Measurements from ENCODE around the gene SMIM15.

SMIM15 gene

GRCh38 chr5:61137835-61138234 lies 24.4 kb downstream of the SMIM15 start:
- no peak for TF ChIP-seq REST (IDR thresholded peaks at IDR 0.05; ENCODE audit: insufficient read depth in 1 of 2, low read depth in 2 of 2, low read length in 2 of 2)
- no peak for TF ChIP-seq TAF1 (IDR thresholded peaks at IDR 0.05; ENCODE audit: borderline replicate concordance, insufficient read depth, low read length)
- no peak for TF ChIP-seq POLR2AphosphoS5 (IDR thresholded peaks at IDR 0.05; ENCODE audit: low read depth, low read length)
- TF ChIP-seq SIN3A (IDR thresholded peaks at IDR 0.05; ENCODE audit: borderline replicate concordance, insufficient read depth, low read length) = no peak
- TF ChIP-seq FOXP2 (optimal IDR thresholded peaks at IDR 0.05; ENCODE audit: borderline replicate concordance, extremely low read depth, extremely low read length, insufficient read depth) = no peak

DNA sequence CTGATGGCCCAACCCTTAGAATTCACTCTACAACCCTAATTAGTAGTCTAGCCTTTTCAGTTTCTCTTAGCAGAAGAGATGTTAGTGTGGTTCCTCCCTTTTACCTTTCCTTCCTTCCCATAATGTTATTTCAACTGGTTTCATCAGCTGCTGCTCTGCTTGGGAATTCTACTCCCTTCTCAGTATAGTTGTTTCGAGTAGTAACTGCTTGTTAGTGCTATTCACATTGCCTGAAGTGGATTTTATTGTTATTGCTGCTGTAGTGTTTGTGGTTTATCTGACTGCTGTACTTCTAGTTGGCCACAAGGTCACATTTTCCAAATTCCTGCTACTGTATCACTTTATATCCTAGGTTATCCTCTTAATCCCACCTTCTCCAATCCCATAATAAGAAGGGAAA lies 29.7 kb downstream of the SMIM15 start:
- TF ChIP-seq TAF1 (IDR thresholded peaks at IDR 0.05; ENCODE audit: borderline replicate concordance, insufficient read depth, low read length) (no peak), REST (IDR thresholded peaks at IDR 0.05; ENCODE audit: insufficient read depth in 1 of 2, low read depth in 2 of 2, low read length in 2 of 2) (no peak), POLR2AphosphoS5 (IDR thresholded peaks at IDR 0.05; ENCODE audit: low read depth, low read length) (no peak), FOXP2 (optimal IDR thresholded peaks at IDR 0.05; ENCODE audit: borderline replicate concordance, extremely low read depth, extremely low read length, insufficient read depth) (no peak), SIN3A (IDR thresholded peaks at IDR 0.05; ENCODE audit: borderline replicate concordance, insufficient read depth, low read length) (no peak)

DNA sequence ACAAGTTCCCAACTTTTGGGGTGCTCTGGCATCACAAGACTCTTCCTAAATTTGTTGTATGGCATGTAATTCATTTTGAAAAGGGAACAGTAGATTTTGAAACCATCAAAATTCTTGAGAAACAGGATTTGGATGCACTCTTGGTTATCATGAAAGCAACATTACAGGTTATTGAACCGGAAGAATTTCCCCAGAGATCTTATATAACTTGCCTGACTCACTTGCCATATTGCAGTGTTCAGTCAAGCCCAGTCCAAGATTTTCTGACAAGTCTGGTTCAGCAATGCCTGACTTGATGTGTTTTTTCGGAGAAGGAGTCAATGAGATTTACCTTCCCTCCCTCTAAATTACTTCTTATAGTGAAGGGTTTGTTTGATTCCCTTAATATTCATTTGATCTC lies 32.0 kb downstream of the SMIM15 start:
- no peak for TF ChIP-seq FOXP2 (optimal IDR thresholded peaks at IDR 0.05; ENCODE audit: borderline replicate concordance, extremely low read depth, extremely low read length, insufficient read depth)
- TF ChIP-seq REST (IDR thresholded peaks at IDR 0.05; ENCODE audit: insufficient read depth in 1 of 2, low read depth in 2 of 2, low read length in 2 of 2) = no peak
- no peak for TF ChIP-seq SIN3A (IDR thresholded peaks at IDR 0.05; ENCODE audit: borderline replicate concordance, insufficient read depth, low read length)
- TF ChIP-seq TAF1 (IDR thresholded peaks at IDR 0.05; ENCODE audit: borderline replicate concordance, insufficient read depth, low read length) = no peak
- TF ChIP-seq POLR2AphosphoS5 (IDR thresholded peaks at IDR 0.05; ENCODE audit: low read depth, low read length) = no peak

- no peak for TF ChIP-seq SIN3A (IDR thresholded peaks at IDR 0.05; ENCODE audit: borderline replicate concordance, insufficient read depth, low read length)
- TF ChIP-seq REST (IDR thresholded peaks at IDR 0.05; ENCODE audit: insufficient read depth in 1 of 2, low read depth in 2 of 2, low read length in 2 of 2) = no peak
- no peak for TF ChIP-seq TAF1 (IDR thresholded peaks at IDR 0.05; ENCODE audit: borderline replicate concordance, insufficient read depth, low read length)
- no peak for TF ChIP-seq POLR2AphosphoS5 (IDR thresholded peaks at IDR 0.05; ENCODE audit: low read depth, low read length)
- TF ChIP-seq FOXP2 (optimal IDR thresholded peaks at IDR 0.05; ENCODE audit: borderline replicate concordance, extremely low read depth, extremely low read length, insufficient read depth) = no peak
Observed at GRCh38 chr5:61123145-61123544, 39.1 kb downstream of the SMIM15 start.

DNA sequence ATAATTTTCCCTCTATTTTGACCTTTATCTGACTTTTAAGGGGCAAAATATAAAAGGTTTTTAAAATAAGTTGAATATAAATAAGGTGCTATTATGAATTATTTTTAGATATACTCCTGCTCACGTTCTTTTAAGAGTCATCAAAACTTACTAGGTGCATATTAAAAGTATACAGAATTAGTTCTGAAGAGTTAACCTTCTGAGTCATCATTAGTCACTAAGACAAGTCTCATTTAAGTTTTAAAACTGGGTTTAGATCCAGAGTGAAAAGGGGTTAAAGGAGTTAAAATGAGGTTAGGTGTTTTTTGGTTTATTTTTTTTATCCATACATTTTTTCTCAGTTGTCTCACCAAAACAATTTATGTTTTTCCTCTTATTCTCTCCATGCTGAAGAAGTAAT lies 41.7 kb downstream of the SMIM15 start:
- TF ChIP-seq REST (IDR thresholded peaks at IDR 0.05; ENCODE audit: insufficient read depth in 1 of 2, low read depth in 2 of 2, low read length in 2 of 2) (no peak), FOXP2 (optimal IDR thresholded peaks at IDR 0.05; ENCODE audit: borderline replicate concordance, extremely low read depth, extremely low read length, insufficient read depth) (no peak), POLR2AphosphoS5 (IDR thresholded peaks at IDR 0.05; ENCODE audit: low read depth, low read length) (no peak), SIN3A (IDR thresholded peaks at IDR 0.05; ENCODE audit: borderline replicate concordance, insufficient read depth, low read length) (no peak), TAF1 (IDR thresholded peaks at IDR 0.05; ENCODE audit: borderline replicate concordance, insufficient read depth, low read length) (no peak)
